Measurements from ENCODE around the gene TSPAN2.

- TF ChIP-seq TCF12 (IDR thresholded peaks at IDR 0.05; ENCODE audit: low read depth): no peak
- TF ChIP-seq YY1 (IDR thresholded peaks at IDR 0.05; ENCODE audit: low read depth): no peak
- no peak for TF ChIP-seq REST (IDR thresholded peaks at IDR 0.05; ENCODE audit: low read depth)
- no peak for TF ChIP-seq TAF1 (IDR thresholded peaks at IDR 0.05; ENCODE audit: low read depth)
Measured at GRCh38 chr1:115134231-115134630, 44.9 kb upstream of the TSPAN2 start.
